PC-3 (cell line): Measurements from ENCODE around the gene VN1R2. TPM values are rescaled to one million over a fixed set of nuclear protein-coding genes. Genes with fewer than 3 reads are reported as not detected.
A peak's percentile ranks its signal among the peaks of the same experiment; 100 is the strongest.

Source experiments
- ATAC-seq: fragments of 200-7000 bp; cut with Tn5 transposase; 2 replicates; pipeline ENCODE4 v1.9.1; 2020; ENCODE audit warnings: mild to moderate bottlenecking, moderate library complexity
- BruUV-seq: library from RNA; stranded (reverse); fragments of 400-500 nt; replicated peaks from 2 replicates; lab custom pipeline; 2021; lab: Mats Ljungman, UMichigan
- CTCF ChIA-PET: fragments of 300-600 bp; sonication (Branson Sonifier 250); formaldehyde crosslinking; loops from one replicate; lab custom pipeline; 2022; ENCODE audit warnings: antibody characterized with exemption; lab: Charles Lee
- POLR2A ChIA-PET: fragments of 300-600 bp; sonication (Branson Sonifier 250); formaldehyde crosslinking; loops from one replicate; lab custom pipeline; 2022; ENCODE audit warnings: antibody characterized with exemption; ENCODE audit not compliant: unreplicated experiment; lab: Charles Lee
- DNase-seq: peaks from one replicate; pipeline ENCODE4 v3.0.0-alpha.2; 2015
- H2AFZ ChIP-seq: fragments of 300-600 bp; sonication (generic); 2 replicates; pipeline ENCODE4 v1.6.0; 2016; ENCODE audit warnings: antibody characterized with exemption, low read length
- H3F3A ChIP-seq: fragments of 300-600 bp; sonication (generic); one replicate; pipeline ENCODE4 v1.6.0; 2017; ENCODE audit warnings: antibody characterized with exemption, low read length, control low read depth, mild to moderate bottlenecking; ENCODE audit not compliant: unreplicated experiment
- H3K27ac ChIP-seq: fragments of 300-600 bp; sonication (generic); 2 replicates; pipeline ENCODE4 v1.5.1; 2016; ENCODE audit warnings: mild to moderate bottlenecking, low read length
- H3K27me3 ChIP-seq: fragments of 300-600 bp; sonication (generic); 2 replicates; pipeline ENCODE4 v1.6.1; 2016; ENCODE audit warnings: low read length, mixed read lengths
- H3K36me3 ChIP-seq: fragments of 300-600 bp; sonication (generic); 2 replicates; pipeline ENCODE4 v1.6.1; 2016; ENCODE audit warnings: low read depth, mixed run types, low read length, mixed read lengths
- H3K4me1 ChIP-seq: fragments of 300-600 bp; sonication (generic); 2 replicates; pipeline ENCODE4 v1.5.1; 2016; ENCODE audit warnings: low read length; ENCODE audit not compliant: insufficient read depth
- H3K4me2 ChIP-seq: fragments of 300-600 bp; sonication (generic); 2 replicates; pipeline ENCODE4 v1.6.0; 2016; ENCODE audit warnings: low read length
- H3K4me3 ChIP-seq: fragments of 300-600 bp; sonication (generic); 2 replicates; pipeline ENCODE4 v1.5.1; 2016; ENCODE audit warnings: mild to moderate bottlenecking, low read length, mixed read lengths
- H3K79me2 ChIP-seq: fragments of 300-600 bp; sonication (generic); 2 replicates; pipeline ENCODE4 v1.6.1; 2017; ENCODE audit warnings: low read length, mixed read lengths
- H3K9ac ChIP-seq: fragments of 300-600 bp; sonication (generic); 2 replicates; pipeline ENCODE4 v1.6.0; 2016; ENCODE audit warnings: mild to moderate bottlenecking, low read length
- H3K9me2 ChIP-seq: fragments of 300-600 bp; sonication (generic); replicated peaks from 2 replicates; pipeline ENCODE4 v1.6.1; 2016; ENCODE audit warnings: mixed run types, low read length, mixed read lengths
- H3K9me3 ChIP-seq: fragments of 300-600 bp; sonication (generic); 2 replicates; pipeline ENCODE4 v1.6.1; 2016; ENCODE audit warnings: low read length, mixed read lengths
- H4K20me1 ChIP-seq: fragments of 300-600 bp; sonication (generic); 2 replicates; pipeline ENCODE4 v1.6.1; 2016; ENCODE audit warnings: low read length, mixed read lengths
- CTCF ChIP-seq: fragments of 300-600 bp; sonication (generic); conservative IDR thresholded peaks from 2 replicates; pipeline ENCODE4 v1.5.1; 2017; ENCODE audit warnings: antibody characterized with exemption, low read depth, mild to moderate bottlenecking, low read length
- EZH2 ChIP-seq: fragments of 300-600 bp; sonication (generic); IDR thresholded peaks from one replicate; pipeline ENCODE4 v1.6.1; 2017; ENCODE audit warnings: antibody characterized with exemption, mild to moderate bottlenecking, low read length; ENCODE audit not compliant: unreplicated experiment
- intact Hi-C: fragments of 100-400 bp; cut with micrococcal nuclease; formaldehyde crosslinking; loops from 2 replicates; pipeline ENCODE4 v1.9.0; 2023
- total RNA-seq: library from RNA; depleted of rRNA; stranded (reverse); fragments of >200 nt; gene quantifications from 2 replicates; pipeline ENCODE4 v1.2.3, GENCODE V29; 2014; rRNA removed

Gene VN1R2
- total RNA-seq, 1 experiment from 2014 or later: not detected

GRCh38 chr19:53308339-53308811 is 50.3 kb downstream of the VN1R2 start:
- Histone ChIP-seq H3K36me3 (no peaks in the 10 kb centered on the region; the same call in 1 of the 2 replicates), H3K4me3 (no peak overlapping the region), H3K9me2 (no peaks in the 10 kb centered on the region), H3K27me3 (no peaks in the 10 kb centered on the region), H3K4me2 (no peak overlapping the region), H2AFZ (no peak overlapping the region), H3F3A (no peaks in the 10 kb centered on the region), H3K4me1 (no peaks in the 10 kb centered on the region), H3K79me2 (no peaks in the 10 kb centered on the region), H4K20me1 (no peaks in the 10 kb centered on the region), H3K27ac (no peak overlapping the region), H3K9me3 (peaks cover 32% of the 10 kb centered on the region), H3K9ac (no peak overlapping the region)
- ChIA-PET POLR2A (no interaction called here), CTCF (no interaction called here)
- no TSS peak for BruUV-seq
- TF ChIP-seq CTCF (peak; percentile 28; the same call in 1 of the 2 replicates), EZH2 (no peak)
- DNase-seq: no peak
- no peak for ATAC-seq
- intact Hi-C loops: no loop called here

Other genes starting within 250 kb of the VN1R2 start
- not detected in 2 replicates for gene ERVV-1, start 244.4 kb upstream of the VN1R2 start, total RNA-seq
- not detected in 2 replicates for gene ERVV-2, start 213.6 kb upstream of the VN1R2 start, total RNA-seq
- gene ZNF160, start 154.9 kb upstream of the VN1R2 start, total RNA-seq: 22.3 and 25.1 TPM in 2 replicates
- gene ZNF415, start 125.4 kb upstream of the VN1R2 start, total RNA-seq: 1.3 and 5.2 TPM in 2 replicates
- gene ZNF347, start 99.2 kb upstream of the VN1R2 start, total RNA-seq: 8.5 and 9.1 TPM in 2 replicates
- 0.77 and 0.81 TPM in 2 replicates for gene ZNF665, start 64.9 kb upstream of the VN1R2 start, total RNA-seq
- 8.0 and 14.1 TPM in 2 replicates for gene ZNF677, start 3.4 kb upstream of the VN1R2 start, total RNA-seq
- not detected in 2 replicates for gene VN1R4, start 9.4 kb downstream of the VN1R2 start, total RNA-seq
- 4.4 and 6.6 TPM in 2 replicates for gene ZNF845, start 75.5 kb downstream of the VN1R2 start, total RNA-seq
- gene ZNF525, start 107.4 kb downstream of the VN1R2 start, total RNA-seq: 13.1 and 25.6 TPM in 2 replicates
- gene ZNF765, start 136.9 kb downstream of the VN1R2 start, total RNA-seq: 9.6 and 11.4 TPM in 2 replicates
- gene ZNF761, start 173.7 kb downstream of the VN1R2 start, total RNA-seq: 15.8 and 16.5 TPM in 2 replicates
- 3.5 and 4.4 TPM in 2 replicates for gene ZNF813, start 209.4 kb downstream of the VN1R2 start, total RNA-seq